ENCODE results near the gene NRSN2. TPM values are rescaled to one million over a fixed set of nuclear protein-coding genes. Genes with fewer than 3 reads are reported as not detected.

The NRSN2 gene
- total RNA-seq, 6 donors from 2014 or later: 13.6 to 30.8 (median 25.6) TPM

- no peak for TF ChIP-seq POLR2AphosphoS5 (IDR thresholded peaks at IDR 0.05)
- TF ChIP-seq POLR2A (IDR thresholded peaks at IDR 0.05): no peak
- no peak for TF ChIP-seq CTCF (IDR thresholded peaks at IDR 0.05)
- no peak for TF ChIP-seq EP300 (IDR thresholded peaks at IDR 0.05)
- peak overlapping the region; percentile 78 to 96 (median 90) for H3K27ac ChIP-seq
- H3K27me3 ChIP-seq: peaks cover 0 to 5% (median 0%) of the 10 kb centered on the region in 4 donors
- whole genome bisulfite sequencing, 2 donors: 0% methylated on average over 1 to 5 of the region's 38 CpGs
- DNase-seq (peak in 1 of 2 donors; percentile 89), ATAC-seq (ENCODE audit: low FRiP score in 2 of 2) (no peak)
- no peaks in the 10 kb centered on the region for H3K36me3 ChIP-seq
- no peaks in the 10 kb centered on the region for H3K9me3 ChIP-seq
- H3K4me3 ChIP-seq: peak overlapping the region; percentile 62 to 94 (median 89)
- H3K4me1 ChIP-seq: peaks cover 30 to 66% (median 39%) of the 10 kb centered on the region in 4 donors
Observed at GRCh38 chr20:326645-327185, 20.2 kb upstream of the NRSN2 start.

GRCh38 chr20:327186-328026 is 19.5 kb upstream of the NRSN2 start:
- no peaks in the 10 kb centered on the region for H3K9me3 ChIP-seq
- peak overlapping the region; percentile 57 to 96 (median 78) for H3K27ac ChIP-seq
- peak overlapping the region; percentile 41 to 94 (median 89) for H3K4me3 ChIP-seq
- DNase-seq (peak; percentile 85 to 95), ATAC-seq (ENCODE audit: low FRiP score in 2 of 2) (peak; percentile 46 to 71)
- peak in 1 of 2 donors; percentile 40 for TF ChIP-seq POLR2AphosphoS5 (IDR thresholded peaks at IDR 0.05)
- TF ChIP-seq EP300 (IDR thresholded peaks at IDR 0.05): no peak
- no peaks in the 10 kb centered on the region for H3K36me3 ChIP-seq
- H3K27me3 ChIP-seq: peaks cover 0 to 5% (median 0%) of the 10 kb centered on the region in 4 donors
- 11 to 25% methylated on average over 9 to 22 of the region's 47 CpGs for WGBS, 2 donors
- H3K4me1 ChIP-seq: peaks cover 30 to 66% (median 39%) of the 10 kb centered on the region in 4 donors

- 60 to 71% methylated on average over 31 of the region's 31 CpGs for WGBS, 2 donors
- DNase-seq (peak in 1 of 2 donors; percentile 50), ATAC-seq (ENCODE audit: low FRiP score in 2 of 2) (no peak)
- H3K27ac ChIP-seq: peak overlapping the region; percentile 57 to 96 (median 78)
- peaks cover 0 to 5% (median 0%) of the 10 kb centered on the region in 4 donors for H3K27me3 ChIP-seq
- H3K9me3 ChIP-seq: no peaks in the 10 kb centered on the region
- peaks cover 30 to 65% (median 39%) of the 10 kb centered on the region in 4 donors for H3K4me1 ChIP-seq
- H3K4me3 ChIP-seq: peak overlapping the region in 3 of 4 donors; percentile 84 to 94 (median 94)
- no peak for TF ChIP-seq EP300 (IDR thresholded peaks at IDR 0.05)
- TF ChIP-seq CTCF (IDR thresholded peaks at IDR 0.05): no peak
- no peak for TF ChIP-seq POLR2A (IDR thresholded peaks at IDR 0.05)
- TF ChIP-seq POLR2AphosphoS5 (IDR thresholded peaks at IDR 0.05): no peak
- H3K36me3 ChIP-seq: no peaks in the 10 kb centered on the region
Observed at GRCh38 chr20:328027-328974, 18.6 kb upstream of the NRSN2 start.

GRCh38 chr20:328975-329695 is 17.8 kb upstream of the NRSN2 start:
- H3K4me1 ChIP-seq: peaks cover 25 to 57% (median 32%) of the 10 kb centered on the region in 4 donors
- no peak overlapping the region for H3K4me3 ChIP-seq
- peaks cover 0 to 2% (median 0%) of the 10 kb centered on the region in 4 donors for H3K36me3 ChIP-seq
- TF ChIP-seq POLR2AphosphoS5 (IDR thresholded peaks at IDR 0.05) (no peak), POLR2A (IDR thresholded peaks at IDR 0.05) (no peak), EP300 (IDR thresholded peaks at IDR 0.05) (no peak), CTCF (IDR thresholded peaks at IDR 0.05) (no peak)
- H3K27me3 ChIP-seq: peaks cover 0 to 5% (median 0%) of the 10 kb centered on the region in 4 donors
- DNase-seq: no peak
- 55% methylated on average over 7 of the region's 7 CpGs for WGBS, 2 donors
- no peaks in the 10 kb centered on the region for H3K9me3 ChIP-seq
- no peak for ATAC-seq (ENCODE audit: low FRiP score in 2 of 2)
- peak overlapping the region in 3 of 4 donors; percentile 19 to 78 (median 50) for H3K27ac ChIP-seq
